NCI-H2171 (cell line): Measurements from ENCODE around the gene HMCN2.
"Not testable (repeated sequence)": the region's sequence is repeated elsewhere in the genome, so short reads cannot be mapped to it uniquely, and the experiment has no call there.

Experiments
- DNase-seq: peaks from one replicate; lab custom pipeline; 2025; lab: John Stamatoyannopoulos, UW

HMCN2 gene

DNA sequence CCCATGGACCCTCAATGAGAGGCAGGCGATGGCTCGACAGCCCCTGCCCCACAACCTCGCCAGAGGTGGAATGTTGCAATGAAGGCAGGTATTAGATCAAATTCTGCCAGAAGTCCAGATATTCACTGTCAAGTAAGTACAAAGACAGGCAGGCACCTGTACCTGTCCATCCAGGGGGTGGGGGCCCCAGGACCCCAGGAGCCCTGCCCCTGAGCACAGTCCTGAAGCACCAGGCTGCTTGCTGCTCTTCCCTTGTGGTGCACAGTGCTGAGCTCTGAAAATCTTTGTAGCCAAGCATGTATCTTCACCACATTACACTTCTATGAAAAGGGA is 26.2 kb upstream of the HMCN2 start:
- DNase-seq = no peak

GRCh38 chr9:130239741-130240241 is 25.8 kb upstream of the HMCN2 start:
- no peak for DNase-seq

- peak; percentile 79 for DNase-seq
These were observed 25.0 kb upstream of the HMCN2 start for GRCh38 chr9:130240410-130241197.

- no peak for DNase-seq
These were observed 24.4 kb upstream of the HMCN2 start for GRCh38 chr9:130241198-130241535.

GRCh38 chr9:130242270-130243014 is 23.1 kb upstream of the HMCN2 start:
- no peak for DNase-seq

- DNase-seq = peak; percentile 83
These were observed 22.3 kb upstream of the HMCN2 start for GRCh38 chr9:130243015-130243881.

- DNase-seq = no peak
These were observed 21.7 kb upstream of the HMCN2 start for GRCh38 chr9:130243882-130244170.

GRCh38 chr9:130244548-130245165 is 20.9 kb upstream of the HMCN2 start:
- no peak for DNase-seq

GRCh38 chr9:130245474-130245873 is 20.1 kb upstream of the HMCN2 start:
- no peak for DNase-seq

- DNase-seq = no peak
These were observed 19.4 kb upstream of the HMCN2 start for GRCh38 chr9:130246126-130246525.

DNA sequence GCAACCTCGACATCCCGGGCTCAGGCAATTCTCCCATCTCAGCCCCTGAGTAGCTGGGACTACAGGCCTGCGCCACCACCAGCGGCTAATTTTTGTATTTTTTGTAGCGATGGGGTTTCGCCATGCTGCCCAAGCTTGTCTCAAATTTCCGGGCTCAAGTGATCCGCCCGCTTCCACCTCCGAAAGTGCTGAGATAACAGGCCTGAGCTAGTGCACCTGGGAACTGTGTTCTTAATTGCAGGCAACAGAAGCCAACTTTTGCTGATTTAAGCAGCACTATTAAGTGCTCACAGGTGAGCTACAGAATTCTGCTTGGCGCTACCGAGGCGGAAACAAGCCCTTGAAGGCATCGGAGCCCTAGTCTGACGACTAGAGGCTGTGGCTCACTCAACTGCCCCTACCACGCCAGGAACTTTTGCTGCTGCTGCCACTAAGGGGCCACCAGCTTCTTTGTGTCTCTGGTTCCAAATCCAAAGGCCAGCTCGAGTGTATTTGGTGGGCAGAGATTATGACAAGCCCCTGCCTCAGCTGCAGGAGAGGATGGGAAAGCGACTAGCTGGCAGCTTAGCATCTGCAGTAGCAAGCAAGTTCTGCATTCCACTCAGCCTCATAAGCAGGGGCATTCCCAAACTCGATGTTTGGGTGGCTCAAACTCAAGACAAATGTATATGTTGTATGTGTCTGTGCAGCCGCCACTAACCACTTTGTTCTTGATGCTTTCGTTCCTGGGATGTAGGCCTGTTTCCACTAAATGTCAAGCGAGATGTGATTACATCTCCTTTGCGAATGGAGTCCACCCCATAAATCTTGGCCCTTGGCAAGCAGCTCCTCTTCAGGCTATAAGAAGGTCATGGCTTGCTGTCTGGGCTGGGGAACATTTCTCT is 10.6 kb upstream of the HMCN2 start:
- peak; percentile 85 for DNase-seq

DNA sequence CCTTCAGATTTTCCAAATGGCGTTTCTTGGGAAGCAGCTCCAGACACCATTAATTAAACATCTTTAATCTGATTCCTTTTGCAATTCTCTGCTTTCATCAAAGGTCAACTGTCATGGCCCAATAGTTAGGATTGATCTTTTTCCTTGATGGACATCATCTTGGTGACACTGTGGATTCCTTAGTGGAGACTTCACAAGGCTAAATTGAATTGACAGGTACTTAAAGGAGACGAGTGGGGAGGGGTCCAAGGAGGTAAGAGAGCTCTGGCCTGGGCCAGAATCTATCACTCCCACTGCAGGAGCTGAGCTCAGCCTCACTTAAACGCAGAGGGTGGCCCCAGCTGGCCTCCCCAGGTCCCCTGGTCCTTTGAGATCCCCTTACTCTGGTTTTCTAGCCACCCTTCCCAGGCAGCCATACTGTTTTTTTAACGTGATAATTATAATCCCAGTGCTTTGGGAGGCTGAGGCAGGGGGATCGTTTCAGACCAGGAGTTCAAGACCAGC is 9.9 kb upstream of the HMCN2 start:
- DNase-seq = no peak

GRCh38 chr9:130256644-130257043 is 8.9 kb upstream of the HMCN2 start:
- no peak for DNase-seq

- not testable (repeated sequence) for DNase-seq
These were observed 7.4 kb upstream of the HMCN2 start for GRCh38 chr9:130258137-130258536.

DNA sequence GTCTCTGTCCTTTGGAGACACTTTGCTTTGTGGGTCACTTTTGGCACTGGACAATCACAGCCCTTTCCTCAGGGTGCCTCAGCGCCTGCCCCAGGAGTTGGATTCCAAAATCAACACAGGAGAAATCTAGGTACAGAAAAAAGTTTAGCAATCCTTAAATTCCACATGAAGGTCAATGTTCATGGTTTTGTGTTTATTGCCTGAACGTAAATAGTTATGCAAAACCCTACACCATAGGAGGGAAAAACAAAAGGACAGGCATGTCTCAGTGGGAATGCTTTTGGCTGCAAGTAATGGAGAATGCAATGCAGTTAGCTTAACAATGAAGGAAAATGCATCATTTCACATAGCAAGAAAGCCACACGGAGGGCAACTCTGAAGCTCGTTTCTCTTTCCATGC is 6.5 kb upstream of the HMCN2 start:
- no peak for DNase-seq

GRCh38 chr9:130260816-130261765 is 4.5 kb upstream of the HMCN2 start:
- DNase-seq = no peak

GRCh38 chr9:130262061-130262745 is 3.4 kb upstream of the HMCN2 start:
- no peak for DNase-seq

DNA sequence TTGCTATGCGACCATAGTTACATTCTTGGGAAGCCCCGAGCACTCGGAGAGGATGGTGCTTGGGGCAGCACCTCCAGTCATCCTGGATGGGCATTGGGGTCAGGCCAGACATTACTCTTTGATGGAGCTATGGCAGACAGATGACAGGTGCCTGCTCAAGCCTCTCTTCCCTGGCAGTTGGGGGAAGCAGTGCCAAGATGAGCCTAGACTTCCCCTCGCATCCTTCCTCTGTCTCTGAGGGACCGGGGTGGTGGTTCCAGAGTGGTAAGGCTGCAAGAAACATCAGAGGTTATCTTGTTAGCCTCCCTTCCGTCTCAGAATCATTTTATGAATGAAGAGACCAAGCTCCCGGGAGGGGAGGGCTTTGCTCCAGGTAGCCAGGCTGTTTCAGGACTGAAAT is 2.8 kb upstream of the HMCN2 start:
- DNase-seq = no peak
